Neural crest cell (in vitro differentiated cells): ENCODE results near the gene LRRC45. TPM values are rescaled to one million over a fixed set of nuclear protein-coding genes. Genes with fewer than 3 reads are reported as not detected.

ENCODE experiments used
- DNase-seq: peaks from one replicate; pipeline ENCODE4 v3.0.0; 2021; ENCODE audit warnings: low read depth, mixed read lengths, low spot score
- H3K27ac Mint-ChIP-seq: one replicate; pipeline ENCODE4 v1.8.0; 2021; ENCODE audit warnings: mild to moderate bottlenecking, mixed read lengths; ENCODE audit not compliant: unreplicated experiment
- H3K27me3 Mint-ChIP-seq: 2 replicates; pipeline ENCODE4 v1.8.0; 2021; ENCODE audit warnings: low read depth, mild to moderate bottlenecking, mixed read lengths
- H3K36me3 Mint-ChIP-seq: 2 replicates; pipeline ENCODE4 v1.8.0; 2021; ENCODE audit warnings: low read depth, mild to moderate bottlenecking, mixed read lengths
- H3K4me1 Mint-ChIP-seq: 2 replicates; pipeline ENCODE4 v1.8.0; 2021; ENCODE audit warnings: mixed read lengths
- H3K4me3 Mint-ChIP-seq: one replicate; pipeline ENCODE4 v1.8.0; 2021; ENCODE audit warnings: mild to moderate bottlenecking, mixed read lengths
- H3K9me3 Mint-ChIP-seq: 2 replicates; pipeline ENCODE4 v1.8.0; 2021; ENCODE audit warnings: mixed read lengths
- CTCF ChIP-seq: fragments of 200-600 bp; sonication (generic); conservative IDR thresholded peaks from 2 replicates; pipeline ENCODE4 v1.5.0; 2021; ENCODE audit warnings: antibody characterized with exemption, mild to moderate bottlenecking
- total RNA-seq: library from RNA; stranded (reverse); gene quantifications from 2 replicates; pipeline ENCODE4 v1.2.1, GENCODE V29; 2021

Gene LRRC45
- total RNA-seq, 1 donor from 2014 or later: 63.5 TPM

GRCh38 chr17:82049106-82049505, 26.0 kb downstream of the LRRC45 start:
- H3K9me3 Mint-ChIP-seq: no peaks in the 10 kb centered on the region
- peaks cover 5% of the 10 kb centered on the region for H3K36me3 Mint-ChIP-seq
- no peak overlapping the region for H3K27ac Mint-ChIP-seq
- TF ChIP-seq CTCF: no peak
- DNase-seq: no peak
- no peaks in the 10 kb centered on the region for H3K4me1 Mint-ChIP-seq
- H3K4me3 Mint-ChIP-seq: peak overlapping the region; percentile 72
- no peaks in the 10 kb centered on the region for H3K27me3 Mint-ChIP-seq

- H3K36me3 Mint-ChIP-seq: peaks cover 5% of the 10 kb centered on the region
- no peaks in the 10 kb centered on the region for H3K4me1 Mint-ChIP-seq
- H3K27ac Mint-ChIP-seq: no peak overlapping the region
- H3K9me3 Mint-ChIP-seq: no peaks in the 10 kb centered on the region
- no peak for TF ChIP-seq CTCF
- H3K4me3 Mint-ChIP-seq: no peak overlapping the region
- DNase-seq: no peak
- no peaks in the 10 kb centered on the region for H3K27me3 Mint-ChIP-seq
Observed at GRCh38 chr17:82049521-82049971, 26.4 kb downstream of the LRRC45 start.

GRCh38 chr17:82050152-82050760, 27.2 kb downstream of the LRRC45 start:
- Mint-ChIP-seq H3K27me3 (no peaks in the 10 kb centered on the region), H3K9me3 (no peaks in the 10 kb centered on the region), H3K27ac (no peak overlapping the region), H3K4me1 (no peaks in the 10 kb centered on the region), H3K4me3 (peak overlapping the region; percentile 88), H3K36me3 (peaks cover 5% of the 10 kb centered on the region)
- no peak for TF ChIP-seq CTCF
- no peak for DNase-seq

GRCh38 chr17:82050761-82051641, 27.9 kb downstream of the LRRC45 start:
- H3K27me3 Mint-ChIP-seq: no peaks in the 10 kb centered on the region
- H3K4me3 Mint-ChIP-seq: peak overlapping the region; percentile 88
- H3K9me3 Mint-ChIP-seq: no peaks in the 10 kb centered on the region
- no peak overlapping the region for H3K27ac Mint-ChIP-seq
- H3K4me1 Mint-ChIP-seq: no peaks in the 10 kb centered on the region
- DNase-seq: no peak
- H3K36me3 Mint-ChIP-seq: peaks cover 5% of the 10 kb centered on the region
- TF ChIP-seq CTCF: no peak

GRCh38 chr17:82051776-82052637, 28.9 kb downstream of the LRRC45 start, which contains the start of the genes GPS1 and RFNG:
Gene GPS1, plus strand, starts transcription at chr17:82051898. Its CDS starts 34 bp downstream, at chr17:82051932.
Gene RFNG, minus strand, starts transcription at chr17:82051811. Its CDS starts 45 bp downstream, at chr17:82051766.
- DNase-seq: peak; percentile 58

More at GRCh38 chr17:82051776-82052637, 28.9 kb downstream of the LRRC45 start, which contains the start of the genes GPS1 and RFNG:
- Mint-ChIP-seq H3K4me3 (peak within 1 kb of the TSS; percentile 88), H3K27ac (peak within 1 kb of the TSS; percentile 12), H3K9me3 (no peaks in the 10 kb centered on the region), H3K36me3 (peaks cover 5% of the 10 kb centered on the region), H3K4me1 (no peaks in the 10 kb centered on the region), H3K27me3 (no peaks in the 10 kb centered on the region)
- TF ChIP-seq CTCF: no peak
